Activated effector memory CD4-positive, alpha-beta T cell treated with Interleukin-2 at 50 U/mL for 16 hours (primary cell): ENCODE data around the gene MASP1.
A peak's percentile ranks its signal among the peaks of the same experiment; 100 is the strongest.

Experiments
- DNase-seq: peaks from one replicate; pipeline ENCODE4 v3.0.0-alpha.2; 2020

The MASP1 gene, protein sequence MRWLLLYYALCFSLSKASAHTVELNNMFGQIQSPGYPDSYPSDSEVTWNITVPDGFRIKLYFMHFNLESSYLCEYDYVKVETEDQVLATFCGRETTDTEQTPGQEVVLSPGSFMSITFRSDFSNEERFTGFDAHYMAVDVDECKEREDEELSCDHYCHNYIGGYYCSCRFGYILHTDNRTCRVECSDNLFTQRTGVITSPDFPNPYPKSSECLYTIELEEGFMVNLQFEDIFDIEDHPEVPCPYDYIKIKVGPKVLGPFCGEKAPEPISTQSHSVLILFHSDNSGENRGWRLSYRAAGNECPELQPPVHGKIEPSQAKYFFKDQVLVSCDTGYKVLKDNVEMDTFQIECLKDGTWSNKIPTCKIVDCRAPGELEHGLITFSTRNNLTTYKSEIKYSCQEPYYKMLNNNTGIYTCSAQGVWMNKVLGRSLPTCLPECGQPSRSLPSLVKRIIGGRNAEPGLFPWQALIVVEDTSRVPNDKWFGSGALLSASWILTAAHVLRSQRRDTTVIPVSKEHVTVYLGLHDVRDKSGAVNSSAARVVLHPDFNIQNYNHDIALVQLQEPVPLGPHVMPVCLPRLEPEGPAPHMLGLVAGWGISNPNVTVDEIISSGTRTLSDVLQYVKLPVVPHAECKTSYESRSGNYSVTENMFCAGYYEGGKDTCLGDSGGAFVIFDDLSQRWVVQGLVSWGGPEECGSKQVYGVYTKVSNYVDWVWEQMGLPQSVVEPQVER

DNA sequence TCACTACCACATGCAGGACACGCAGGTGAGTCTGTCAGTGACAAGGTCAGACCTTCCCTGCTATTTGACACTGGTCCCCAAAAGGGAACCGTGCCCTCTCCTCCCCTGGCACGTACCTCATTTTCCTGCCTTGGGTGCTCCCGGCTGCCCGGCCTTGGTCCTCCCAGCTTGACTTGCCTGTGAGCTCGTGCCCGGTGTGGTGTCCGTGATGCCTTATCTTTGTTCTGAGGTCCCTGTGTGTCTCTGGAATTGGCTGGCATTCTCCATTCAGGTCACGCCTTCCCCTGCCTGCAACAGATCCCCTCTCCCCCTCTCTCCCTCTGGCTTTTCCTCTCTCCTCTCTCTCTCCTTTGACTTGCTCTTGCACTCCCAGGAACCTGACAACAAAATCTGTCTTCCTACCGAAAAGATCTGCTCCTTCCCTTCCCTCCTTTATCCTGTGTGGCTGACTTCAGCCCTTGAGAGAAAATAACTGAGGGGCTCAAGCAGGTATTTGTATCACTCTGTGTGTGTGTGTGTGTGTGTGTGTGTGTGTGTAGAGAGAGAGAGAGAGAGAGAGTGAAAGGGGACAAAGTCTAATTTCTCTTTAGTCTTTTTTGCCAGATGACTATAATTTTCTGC is at the start of gene MASP1:
Gene MASP1 (minus strand): TSS at position 226 of the 621 bp plus-strand sequence. CDS start 105 bp downstream, at position 121.
- no peak for DNase-seq

DNA sequence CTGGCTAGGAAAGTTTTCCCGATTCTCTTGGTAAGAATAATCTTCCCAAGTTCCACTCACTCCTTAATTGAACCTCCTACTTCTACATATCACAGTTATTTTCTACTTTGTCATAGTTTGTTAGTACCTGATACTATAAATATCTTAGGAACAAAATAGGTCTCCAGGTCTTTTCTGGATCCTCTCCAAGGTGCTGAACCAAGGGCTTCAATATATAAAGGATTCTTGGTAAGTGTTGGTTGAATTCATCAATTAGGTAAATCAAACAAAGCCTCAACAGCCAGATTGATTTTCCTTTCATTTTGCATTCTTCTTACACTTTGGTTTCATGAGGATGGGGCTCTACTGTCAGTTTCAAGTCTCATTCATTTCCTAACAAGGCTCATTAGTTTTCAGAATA is 49.0 kb upstream of the MASP1 start:
- DNase-seq: no peak

DNA sequence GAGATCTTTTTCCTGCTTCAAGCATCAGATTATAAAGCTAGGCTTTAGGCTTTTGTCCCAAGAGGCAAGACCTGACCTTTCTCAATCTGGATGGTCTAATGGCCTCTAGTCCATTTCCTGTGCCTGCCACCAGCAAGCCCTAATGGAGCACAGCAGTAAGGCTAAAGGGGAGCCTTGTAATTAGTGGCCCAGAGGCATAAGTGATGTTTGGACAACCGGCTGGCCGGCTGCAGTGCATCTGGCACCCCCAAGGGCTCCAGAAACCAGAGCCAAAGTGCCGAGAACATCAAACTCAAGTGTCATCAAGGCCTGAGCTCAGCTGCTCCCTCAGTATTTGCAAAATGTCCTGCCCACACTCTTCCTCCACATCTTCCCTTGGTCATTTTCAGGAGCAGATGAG is 44.8 kb upstream of the MASP1 start:
- no peak for DNase-seq

DNA sequence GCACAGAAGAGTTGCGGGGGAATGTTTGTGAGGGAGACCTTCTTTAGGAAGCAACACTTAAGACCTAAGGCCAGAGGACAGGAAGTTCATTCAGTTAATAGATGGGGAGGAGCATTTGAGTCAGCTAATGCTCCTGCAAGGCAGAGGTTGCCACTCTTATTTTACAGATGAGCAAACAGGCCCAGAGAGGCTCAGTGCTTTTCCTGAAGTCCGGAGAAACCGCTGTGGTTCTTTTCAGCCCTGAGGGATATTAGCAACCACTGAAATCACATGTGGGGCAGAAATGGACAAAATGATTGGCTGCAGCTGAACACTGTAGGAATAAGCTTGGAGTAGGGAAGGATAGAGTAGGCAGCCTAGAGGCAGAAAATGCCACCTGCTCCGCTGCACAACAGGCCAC is 43.4 kb upstream of the MASP1 start:
- DNase-seq: no peak

DNA sequence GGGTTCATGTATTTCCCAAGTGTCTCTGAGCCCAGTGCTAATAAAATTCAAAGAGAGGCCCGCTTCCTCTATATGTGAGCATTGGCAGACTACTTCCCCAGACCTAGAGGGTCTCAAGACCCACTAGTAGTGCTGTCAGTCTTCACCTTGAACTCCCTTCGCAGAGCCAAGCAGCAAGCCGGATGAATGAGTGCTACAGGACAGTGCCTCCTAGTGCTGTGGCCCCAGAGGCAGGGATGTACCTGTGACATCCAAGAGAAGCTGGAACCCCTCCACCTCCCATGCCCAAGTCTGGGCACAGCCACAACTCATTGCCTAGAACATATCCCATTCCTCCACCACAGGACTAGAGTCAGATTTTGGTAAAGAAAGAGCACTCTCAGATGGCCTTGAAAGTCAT is 37.2 kb upstream of the MASP1 start:
- DNase-seq: no peak

DNA sequence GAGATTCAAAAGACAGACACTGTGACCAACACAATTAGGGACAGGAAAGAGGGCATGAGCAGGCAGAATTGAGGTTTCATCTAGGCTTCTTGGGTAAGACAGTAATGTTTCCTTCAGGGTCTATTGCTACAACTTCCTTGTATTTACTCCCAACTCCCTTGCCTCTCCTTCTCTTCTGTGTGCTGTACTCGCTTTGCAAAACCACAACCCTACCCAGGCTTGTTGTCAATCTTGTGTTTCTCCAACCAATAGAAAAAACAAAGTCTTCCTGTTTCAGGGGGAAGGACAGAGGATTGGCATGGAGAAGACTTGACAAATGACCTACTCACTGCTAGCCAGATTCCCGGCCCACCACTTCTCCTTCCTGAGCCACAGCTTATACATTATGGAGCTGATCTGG is 36.3 kb upstream of the MASP1 start:
- no peak for DNase-seq

DNA sequence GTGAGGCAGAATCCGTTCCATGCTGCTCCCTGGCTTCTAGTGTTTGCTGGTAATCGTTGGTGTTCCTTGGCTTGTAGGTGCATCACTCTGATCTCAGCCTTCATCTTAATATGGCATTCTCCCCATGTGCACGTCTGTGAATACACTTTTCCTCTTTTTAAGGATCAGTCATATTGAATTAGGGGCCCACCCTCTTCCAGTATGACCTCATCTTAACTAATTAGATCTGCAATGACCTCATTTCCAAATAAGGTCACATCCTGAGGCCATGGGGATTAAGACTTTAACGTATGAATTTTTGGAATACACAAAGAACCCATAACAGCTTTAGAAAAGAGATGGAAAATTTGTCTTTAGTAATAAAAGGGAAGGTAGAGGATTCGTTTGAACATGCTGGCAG is 34.1 kb upstream of the MASP1 start:
- no peak for DNase-seq

DNA sequence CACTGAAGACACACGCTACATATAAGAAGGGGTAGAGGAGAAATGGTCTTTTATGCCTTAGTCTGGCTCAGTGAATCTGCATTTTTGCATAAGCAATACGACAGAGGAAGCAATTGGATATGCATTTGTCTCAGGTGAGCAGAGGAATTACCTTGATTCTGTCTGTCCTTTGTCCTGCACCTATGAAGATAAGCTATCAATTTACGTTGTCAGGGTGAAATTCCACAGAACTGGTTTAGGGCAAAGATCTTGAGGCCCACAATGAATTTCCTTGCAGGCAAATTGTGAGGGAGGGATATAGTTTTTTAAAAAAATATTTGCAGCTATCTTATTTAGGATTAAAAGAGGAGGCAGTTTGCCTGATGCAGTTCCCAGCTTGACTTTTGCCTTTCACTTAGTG is 31.6 kb upstream of the MASP1 start:
- no peak for DNase-seq

DNA sequence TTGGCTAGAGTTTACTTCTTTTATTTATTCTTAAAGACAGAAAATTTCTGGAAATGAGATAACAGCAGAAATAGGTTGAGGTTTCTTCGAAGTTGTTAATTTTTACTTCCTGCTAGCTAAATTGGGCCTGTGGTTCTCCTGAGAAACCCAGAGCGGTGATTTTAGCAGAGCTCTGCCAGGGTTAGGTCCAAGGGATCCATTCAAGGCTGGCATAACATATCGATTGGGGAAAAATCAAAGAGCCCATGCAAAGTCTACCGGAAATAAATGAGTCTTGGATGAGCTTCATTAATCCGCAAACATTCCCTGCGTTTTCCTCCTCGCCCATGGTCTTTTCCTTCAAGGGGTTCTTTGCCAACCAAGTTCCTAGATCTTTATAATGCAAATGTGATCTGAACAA is 30.8 kb upstream of the MASP1 start:
- DNase-seq: no peak

DNA sequence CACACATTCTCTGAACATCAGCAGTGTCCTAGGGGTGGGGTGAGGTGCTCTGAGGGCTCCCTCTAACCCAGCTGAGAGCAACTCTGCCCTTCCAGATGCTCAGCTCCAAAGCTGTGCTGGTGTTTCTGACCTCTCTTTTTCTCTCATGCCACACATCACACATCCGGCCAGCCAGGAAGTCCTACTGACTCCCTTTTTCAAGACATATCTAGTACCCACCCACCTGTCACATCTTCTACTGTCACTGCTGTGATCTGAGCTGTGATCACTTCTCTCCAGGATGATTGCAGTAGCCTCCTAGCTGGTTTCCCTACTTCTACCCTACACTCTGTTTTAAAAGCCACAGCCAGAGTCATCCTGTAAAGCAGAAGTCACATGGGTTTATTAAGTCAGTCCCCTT is 30.2 kb upstream of the MASP1 start:
- no peak for DNase-seq

DNA sequence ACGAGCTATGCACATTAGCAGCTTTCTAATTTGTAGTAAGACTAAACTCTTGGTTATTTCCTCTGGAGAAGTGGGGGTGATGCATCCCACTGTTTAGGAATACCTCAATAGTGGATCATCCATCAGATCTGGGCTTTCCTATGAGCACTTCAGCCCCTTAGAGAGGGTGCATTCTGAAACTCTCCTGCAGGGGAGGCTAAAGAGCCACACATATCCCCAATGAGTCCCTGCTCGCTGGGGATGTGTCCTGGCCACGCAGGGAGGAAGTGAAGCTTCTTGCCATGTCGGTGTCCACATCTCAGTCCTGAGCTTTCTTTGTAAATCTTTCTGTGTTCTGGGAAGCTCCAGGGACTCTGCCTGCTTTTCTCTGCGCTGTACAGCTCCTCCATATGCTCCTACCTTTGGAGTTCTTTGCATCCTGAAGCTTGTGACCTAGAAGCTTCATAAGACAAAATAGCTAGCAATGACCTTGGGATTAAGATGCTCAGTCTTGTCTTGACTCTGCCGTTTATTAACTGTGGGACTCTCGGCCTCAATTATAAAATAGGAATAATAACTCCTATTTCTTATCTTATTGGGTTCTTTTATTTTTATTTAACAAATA is 28.3 kb upstream of the MASP1 start:
- DNase-seq: peak; percentile 29

DNA sequence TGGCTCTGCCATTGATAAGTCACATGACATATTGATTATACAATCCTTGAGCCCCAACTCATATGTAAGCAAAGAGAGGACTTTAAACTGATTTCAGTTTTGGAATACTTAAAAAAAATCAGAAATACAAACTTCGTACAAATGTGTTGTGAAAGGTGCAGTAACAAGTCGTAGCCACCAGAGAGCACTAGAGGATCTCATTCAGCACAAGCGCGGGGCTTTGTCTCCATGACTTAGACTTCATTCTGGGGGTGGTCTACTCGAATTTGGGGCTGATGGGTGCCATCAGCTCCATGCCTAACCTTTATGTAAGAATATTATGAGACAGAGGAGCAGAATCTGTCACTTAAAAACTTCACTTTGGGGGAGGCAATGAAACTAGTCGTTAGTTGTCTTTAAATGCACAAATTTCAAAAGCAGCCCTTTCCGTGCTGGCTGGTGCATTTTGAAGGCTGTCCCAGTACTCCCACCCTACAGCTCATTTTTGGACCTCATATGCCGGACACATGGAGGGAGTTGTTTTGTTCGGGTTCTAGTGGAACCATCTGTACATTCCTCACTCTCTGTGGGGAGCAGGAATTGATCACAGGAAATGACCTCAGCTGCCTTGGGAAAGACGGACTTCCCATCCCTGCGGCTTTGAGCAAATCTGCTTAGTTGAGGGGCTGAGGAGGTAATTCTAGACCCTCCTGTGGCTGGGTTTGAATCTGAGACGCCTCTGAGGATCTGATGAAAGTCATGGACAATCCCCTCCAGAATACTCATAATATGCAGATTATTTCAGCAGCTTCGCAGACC is 27.5 kb upstream of the MASP1 start:
- no peak for DNase-seq

DNA sequence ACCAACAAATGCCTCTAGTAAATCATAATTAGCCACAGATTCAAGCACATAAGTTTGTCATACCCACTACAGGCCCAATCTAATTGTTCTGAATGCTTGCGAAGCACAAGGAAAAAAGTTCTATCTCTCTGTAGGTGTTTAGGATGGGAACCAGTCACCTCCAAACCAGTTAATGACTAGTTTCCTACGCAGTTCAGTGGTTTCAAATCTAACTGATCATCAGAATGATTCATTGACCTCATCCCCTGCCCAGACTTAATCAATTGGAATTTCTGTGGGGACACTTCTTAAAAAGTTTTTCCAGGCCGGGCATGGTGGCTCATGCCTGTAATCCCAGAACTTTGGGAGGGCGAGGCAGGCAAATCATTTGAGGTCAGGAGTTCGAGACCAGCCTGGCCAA is 24.3 kb upstream of the MASP1 start:
- no peak for DNase-seq

DNA sequence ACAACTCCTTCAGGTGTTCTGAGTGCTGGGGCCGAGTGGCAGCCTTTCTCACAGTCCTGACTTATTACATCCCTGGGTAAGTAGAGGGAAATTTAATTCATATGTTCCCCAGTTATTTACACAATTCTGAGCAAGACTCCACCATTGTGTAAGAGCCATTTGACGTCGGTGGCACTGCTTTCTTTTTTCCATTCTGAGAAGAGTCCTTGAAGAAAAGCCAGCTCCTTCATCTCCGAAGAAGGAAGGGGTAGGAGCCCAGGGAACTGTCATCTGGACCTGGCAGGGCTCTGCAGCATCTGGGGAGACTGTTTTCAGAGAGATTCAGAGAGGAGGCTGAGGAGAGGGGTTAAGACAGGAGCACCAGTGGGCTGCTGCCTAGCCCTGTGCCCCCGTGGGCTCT is 22.6 kb upstream of the MASP1 start:
- DNase-seq: no peak

DNA sequence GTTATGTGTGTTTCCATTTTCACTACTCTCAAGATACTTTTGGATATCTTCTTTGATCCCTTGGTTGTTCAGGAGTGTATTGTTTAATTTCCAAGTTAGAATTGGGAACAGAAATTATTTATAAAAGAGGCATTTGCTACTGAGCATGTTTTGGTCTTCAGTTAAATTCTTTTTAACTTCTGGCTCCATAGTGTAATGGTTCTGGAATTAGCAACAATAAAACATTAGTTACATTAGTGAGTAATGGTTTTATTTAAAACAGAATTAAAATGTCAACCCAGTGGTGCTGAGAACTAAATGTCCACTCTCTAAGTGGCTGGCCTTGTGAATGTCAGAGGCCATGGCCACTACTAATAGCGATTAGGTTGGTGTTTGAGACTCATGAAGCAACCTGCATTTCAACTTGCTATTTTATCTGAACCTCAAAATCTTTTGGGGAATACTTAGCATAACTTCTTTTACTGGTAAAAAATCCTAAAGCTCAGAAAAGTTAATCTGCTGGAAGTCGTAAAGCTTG is 19.5 kb upstream of the MASP1 start:
- no peak for DNase-seq

DNA sequence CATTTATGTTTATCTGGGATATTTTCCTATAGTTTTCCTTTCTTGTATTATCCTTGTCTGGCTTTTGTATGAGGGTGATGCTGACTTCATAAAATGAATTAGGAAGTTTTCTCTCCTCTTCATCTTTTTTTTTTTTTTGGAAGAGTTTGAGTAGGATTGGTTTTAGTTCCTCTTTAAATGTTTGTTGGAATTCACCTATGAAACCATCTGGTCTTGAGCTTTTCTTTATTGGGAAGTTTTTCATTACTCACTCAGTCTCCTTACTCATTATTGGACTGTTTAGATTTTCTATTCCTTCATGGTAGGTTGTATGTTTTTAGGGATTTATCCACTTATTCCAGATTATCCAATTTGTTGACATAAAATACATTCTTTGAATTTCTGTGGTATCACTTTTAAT is 18.7 kb upstream of the MASP1 start:
- DNase-seq: no peak

DNA sequence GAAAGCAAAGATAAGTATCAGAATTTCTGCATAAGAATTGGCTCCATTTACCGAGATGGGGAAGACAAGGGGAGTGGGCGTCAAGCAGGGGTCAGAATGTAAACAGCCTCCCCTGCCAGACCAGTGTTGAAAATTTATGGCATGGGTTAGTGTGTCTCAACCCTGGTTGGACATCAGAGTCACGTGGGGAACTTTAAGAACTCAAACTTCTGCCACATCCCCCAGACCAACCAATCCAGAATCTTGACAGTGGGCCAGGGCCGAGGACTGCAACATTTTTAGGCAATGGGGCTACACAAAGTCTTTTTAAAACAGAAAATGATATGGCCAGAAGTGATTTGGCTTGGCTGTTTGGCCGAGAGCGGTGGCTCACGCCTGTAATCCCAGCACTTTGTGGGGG is 14.3 kb upstream of the MASP1 start:
- no peak for DNase-seq

DNA sequence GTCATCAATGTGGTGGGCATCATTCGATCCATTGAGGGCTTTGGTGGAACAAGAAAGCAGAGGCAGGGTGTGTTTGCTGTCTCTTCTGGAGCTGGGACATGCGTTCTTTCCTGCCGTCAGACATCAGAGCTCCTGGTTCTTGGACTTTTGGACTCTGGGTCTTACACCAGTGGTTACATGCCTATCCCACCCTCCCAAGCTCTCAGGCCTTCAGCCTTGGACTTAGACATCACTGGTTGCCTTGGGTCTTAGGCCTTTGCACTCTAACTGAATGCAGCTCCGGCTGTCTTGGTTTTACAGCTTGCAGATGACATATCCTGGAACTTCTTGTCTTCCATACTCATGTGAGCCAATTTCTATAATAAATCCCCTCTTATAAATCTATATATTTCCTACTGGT is 8.1 kb upstream of the MASP1 start:
- DNase-seq: no peak

DNA sequence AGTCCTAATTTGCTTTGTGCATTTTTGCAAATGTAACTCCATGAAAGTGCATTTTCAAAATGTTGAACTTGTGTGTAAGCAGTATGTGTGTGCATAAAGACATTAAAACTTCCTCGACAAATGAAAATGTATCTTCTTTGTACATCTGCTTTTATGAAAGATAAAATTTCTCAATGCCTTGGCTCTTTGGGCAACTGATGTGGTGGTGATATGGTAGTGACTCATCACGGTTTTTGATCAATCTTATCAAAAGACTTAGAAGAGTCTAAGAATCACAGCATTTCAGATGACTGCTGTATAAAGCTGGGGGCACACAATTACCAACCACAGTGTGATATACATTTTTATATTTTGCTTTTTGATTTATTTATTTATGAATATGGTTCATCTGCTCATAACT is 5.4 kb upstream of the MASP1 start:
- DNase-seq: no peak

DNA sequence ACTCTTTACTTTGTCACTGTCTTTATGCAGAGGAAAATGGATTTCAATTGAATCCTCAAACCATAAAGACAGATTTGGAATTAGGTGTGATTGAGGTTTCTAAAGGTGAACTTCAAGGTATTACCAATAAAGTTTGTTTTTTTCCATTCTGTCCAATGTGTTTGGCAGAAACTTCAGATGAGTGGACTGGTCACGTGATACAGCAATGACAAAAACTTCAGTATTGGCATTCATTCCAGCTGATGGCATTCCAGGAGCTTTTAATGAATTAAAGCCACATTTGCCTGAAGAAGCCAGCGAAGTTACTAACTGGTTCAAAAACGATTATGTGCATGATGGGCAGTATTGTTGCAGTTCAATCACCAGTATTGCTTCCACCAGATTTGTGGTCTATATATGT is 4.5 kb upstream of the MASP1 start:
- no peak for DNase-seq

DNA sequence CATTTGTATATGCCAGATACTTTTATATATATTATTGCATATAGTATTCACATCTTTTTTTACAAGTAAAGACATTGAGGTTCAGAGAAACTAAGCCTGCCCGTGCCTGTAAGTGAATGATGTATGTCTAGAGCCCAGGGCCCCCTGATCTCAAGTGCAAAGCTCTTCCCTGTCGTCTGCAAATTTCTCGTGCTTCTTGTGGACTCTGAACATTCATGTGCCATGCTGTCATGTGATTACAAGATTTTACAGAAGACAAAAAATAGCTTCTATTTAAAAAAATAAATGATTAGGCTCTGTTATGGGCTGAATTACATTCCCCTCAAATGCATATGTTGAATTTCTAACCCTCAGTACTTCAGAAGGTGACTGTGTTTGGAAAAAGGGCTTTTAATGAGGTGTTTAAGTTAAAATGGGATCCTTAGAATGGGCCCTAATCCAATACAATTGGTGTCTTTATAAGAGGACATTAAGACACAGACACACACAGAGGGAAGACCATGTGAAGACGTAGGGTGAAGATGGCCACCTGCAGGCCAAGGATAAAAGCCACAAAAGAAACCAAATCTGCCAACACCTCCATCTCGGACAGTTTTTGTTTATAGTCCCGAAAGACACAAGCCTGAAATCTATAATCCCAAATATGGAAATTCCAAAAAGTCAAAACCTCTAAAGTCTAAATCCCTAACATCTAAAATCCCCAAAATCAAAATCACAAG is 3.9 kb upstream of the MASP1 start:
- DNase-seq: no peak
